ENCODE results near the gene LSAMP.

DNA sequence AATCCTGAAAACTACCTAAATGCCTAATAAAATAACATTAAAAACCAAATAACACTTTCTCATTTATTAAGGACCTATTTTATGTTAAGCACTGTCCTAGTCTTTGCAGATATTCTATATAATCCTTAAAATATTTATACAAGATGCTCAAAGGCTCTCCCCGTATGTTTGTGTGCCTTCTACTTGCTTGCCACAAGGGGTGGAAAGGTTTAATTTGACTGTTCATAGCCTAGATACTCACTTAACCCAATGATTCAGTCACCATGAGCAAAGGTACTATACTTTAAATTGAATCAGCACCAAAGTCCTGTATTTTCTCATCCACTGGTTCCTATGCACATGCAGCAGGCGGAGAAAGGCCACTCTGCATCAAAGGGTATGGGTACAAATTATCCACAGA is 32.0 kb downstream of the LSAMP start:
- TF ChIP-seq, protein P1, sequence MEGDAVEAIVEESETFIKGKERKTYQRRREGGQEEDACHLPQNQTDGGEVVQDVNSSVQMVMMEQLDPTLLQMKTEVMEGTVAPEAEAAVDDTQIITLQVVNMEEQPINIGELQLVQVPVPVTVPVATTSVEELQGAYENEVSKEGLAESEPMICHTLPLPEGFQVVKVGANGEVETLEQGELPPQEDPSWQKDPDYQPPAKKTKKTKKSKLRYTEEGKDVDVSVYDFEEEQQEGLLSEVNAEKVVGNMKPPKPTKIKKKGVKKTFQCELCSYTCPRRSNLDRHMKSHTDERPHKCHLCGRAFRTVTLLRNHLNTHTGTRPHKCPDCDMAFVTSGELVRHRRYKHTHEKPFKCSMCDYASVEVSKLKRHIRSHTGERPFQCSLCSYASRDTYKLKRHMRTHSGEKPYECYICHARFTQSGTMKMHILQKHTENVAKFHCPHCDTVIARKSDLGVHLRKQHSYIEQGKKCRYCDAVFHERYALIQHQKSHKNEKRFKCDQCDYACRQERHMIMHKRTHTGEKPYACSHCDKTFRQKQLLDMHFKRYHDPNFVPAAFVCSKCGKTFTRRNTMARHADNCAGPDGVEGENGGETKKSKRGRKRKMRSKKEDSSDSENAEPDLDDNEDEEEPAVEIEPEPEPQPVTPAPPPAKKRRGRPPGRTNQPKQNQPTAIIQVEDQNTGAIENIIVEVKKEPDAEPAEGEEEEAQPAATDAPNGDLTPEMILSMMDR (IDR thresholded peaks at IDR 0.05): no peak
- no peak for TF ChIP-seq POLR2A (IDR thresholded peaks at IDR 0.05)
